HCT116 (cell line): Measurements from ENCODE around the gene EHBP1. TPM values are rescaled to one million over a fixed set of nuclear protein-coding genes. Genes with fewer than 3 reads are reported as not detected.

Source experiments
- ATAC-seq: fragments of 200-7000 bp; cut with Tn5 transposase; 2 replicates; pipeline ENCODE4 v1.9.1; 2020; ENCODE audit warnings: mild to moderate bottlenecking, moderate library complexity
- BruUV-seq: library from RNA; stranded (reverse); fragments of 400-500 nt; replicated peaks from 2 replicates; lab custom pipeline; 2021; lab: Mats Ljungman, UMichigan
- CTCF ChIA-PET: fragments of 300-600 bp; sonication (Branson Sonifier 250); formaldehyde crosslinking; loops from one replicate; lab custom pipeline; 2021; ENCODE audit warnings: antibody characterized with exemption; lab: Charles Lee
- POLR2A ChIA-PET: fragments of 300-600, 350-600 bp; sonication (Branson Sonifier 250); formaldehyde crosslinking; loops from one replicate; lab custom pipeline; 2021; ENCODE audit warnings: antibody characterized with exemption; lab: Charles Lee
- RAD21 ChIA-PET, 2 experiments: fragments of 300-600 bp; sonication (Branson Sonifier 250); formaldehyde crosslinking; loops; one replicate each; lab custom pipeline; 2023; ENCODE audit warnings: low total read pairs in 2 of 2; ENCODE audit not compliant: uncharacterized antibody in 2 of 2, unreplicated experiment in 2 of 2, low non-redundant PET in 1 of 2; lab: Charles Lee
- DNase-seq: peaks from one replicate; pipeline ENCODE4 v3.0.0-alpha.2; 2010; ENCODE audit warnings: low read depth, low spot score
- H2AFZ ChIP-seq: fragments of 200-600 bp; shearing (Covaris generic), sonication (generic); 2 replicates; pipeline ENCODE4 v1.6.1; 2017; ENCODE audit warnings: low read depth, mixed run types, mixed read lengths, antibody characterized with exemption, low read length; ENCODE audit not compliant: poor library complexity, severe bottlenecking
- H3K27ac ChIP-seq: 2 replicates; pipeline ENCODE4 v1.5.1; 2012; ENCODE audit warnings: low read depth, low read length
- H3K27me3 ChIP-seq: fragments of 200-600 bp; sonication (generic); 2 replicates; pipeline ENCODE4 v1.6.1; 2016; ENCODE audit warnings: mixed run types, low read length, mixed read lengths; ENCODE audit not compliant: insufficient read depth
- H3K36me3 ChIP-seq, 2 experiments: fragments of 200-500 bp in 1 of 2; fragments of 200-600 bp in 1 of 2; sonication (Bioruptor generic) in 1 of 2; sonication (generic) in 1 of 2; 2 replicates each; pipeline versions ENCODE4 v1.5.1 to v1.6.1; 2014 to 2016; ENCODE audit warnings: low read length in 2 of 2, inconsistent platforms in 1 of 2, mixed read lengths in 1 of 2, mixed run types in 1 of 2; ENCODE audit not compliant: insufficient read depth in 2 of 2, control insufficient read depth in 1 of 2
- H3K4me1 ChIP-seq, 2 experiments: fragments of 200-600 bp in 1 of 2; sonication (generic) in 1 of 2; 2 replicates each; pipeline versions ENCODE4 v1.5.1 to v1.6.1; 2012 to 2017; ENCODE audit warnings: low read length in 2 of 2, inconsistent platforms in 1 of 2, mild to moderate bottlenecking in 1 of 2, mixed read lengths in 1 of 2, mixed run types in 1 of 2, moderate library complexity in 1 of 2; ENCODE audit not compliant: insufficient read depth in 2 of 2, control insufficient read depth in 1 of 2
- H3K4me2 ChIP-seq: fragments of 200-600 bp; sonication (generic); 2 replicates; pipeline ENCODE4 v1.6.1; 2017; ENCODE audit warnings: mixed run types, low read length, mixed read lengths
- H3K4me3 ChIP-seq, 2 experiments: fragments of 200-600 bp in 1 of 2; sonication (generic) in 1 of 2; replicated peaks in 1 of 2; 2 replicates each; pipeline ENCODE4 v1.5.1; 2011 to 2016; ENCODE audit warnings: low read length in 2 of 2, control low read depth in 1 of 2, low read depth in 1 of 2, mild to moderate bottlenecking in 1 of 2, mixed read lengths in 1 of 2, mixed run types in 1 of 2
- H3K79me2 ChIP-seq: fragments of 200-600 bp; sonication (generic); 2 replicates; pipeline ENCODE4 v1.6.1; 2017; ENCODE audit warnings: mild to moderate bottlenecking, mixed run types, low read length, moderate library complexity, mixed read lengths; ENCODE audit not compliant: insufficient read depth
- H3K9ac ChIP-seq: fragments of 200-600 bp; sonication (generic); 2 replicates; pipeline ENCODE4 v1.6.1; 2016; ENCODE audit warnings: low read length, mixed read lengths
- H3K9me2 ChIP-seq: fragments of 200-600 bp; sonication (generic), shearing (Covaris generic); 2 replicates; pipeline ENCODE4 v1.6.1; 2017; ENCODE audit warnings: mixed run types, mild to moderate bottlenecking, moderate library complexity; ENCODE audit not compliant: insufficient read depth
- H3K9me3 ChIP-seq, 2 experiments: fragments of 200-500 bp in 1 of 2; fragments of 200-600 bp in 1 of 2; sonication (Bioruptor generic) in 1 of 2; sonication (generic) in 1 of 2; 2 replicates each; pipeline ENCODE4 v1.6.1; 2014 to 2017; ENCODE audit warnings: low read length in 2 of 2, mixed read lengths in 2 of 2, inconsistent platforms in 1 of 2, low read depth in 1 of 2, mild to moderate bottlenecking in 1 of 2, mixed run types in 1 of 2, moderate library complexity in 1 of 2; ENCODE audit not compliant: control insufficient read depth in 1 of 2, insufficient read depth in 1 of 2
- H4K20me1 ChIP-seq: fragments of 200-600 bp; sonication (generic), shearing (Covaris generic); 2 replicates; pipeline ENCODE4 v1.6.1; 2017; ENCODE audit warnings: mixed run types, mild to moderate bottlenecking, moderate library complexity; ENCODE audit not compliant: insufficient read depth
- CBX3 ChIP-seq: IDR thresholded peaks from 2 replicates; pipeline ENCODE4 v1.6.1; 2012; ENCODE audit warnings: low read depth
- CEBPB ChIP-seq: IDR thresholded peaks from 2 replicates; pipeline ENCODE4 v1.6.1; 2012; ENCODE audit warnings: low read depth
- EGR1 ChIP-seq: IDR thresholded peaks from 2 replicates; pipeline ENCODE4 v1.6.1; 2012; ENCODE audit warnings: low read depth
- ELF1 ChIP-seq: IDR thresholded peaks from 2 replicates; pipeline ENCODE4 v1.6.1; 2012; ENCODE audit warnings: low read depth, borderline replicate concordance
- EZH2 ChIP-seq: fragments of 200-600 bp; sonication (generic); IDR thresholded peaks from 2 replicates; pipeline ENCODE4 v1.6.1; 2017; ENCODE audit warnings: antibody characterized with exemption, mixed run types
- EZH2phosphoT487 ChIP-seq: fragments of 200-600 bp; IDR thresholded peaks from 2 replicates; pipeline ENCODE4 v1.6.1; 2018; ENCODE audit warnings: antibody characterized with exemption, borderline replicate concordance
- FOSL1 ChIP-seq: IDR thresholded peaks from 2 replicates; pipeline ENCODE4 v1.6.1; 2012; ENCODE audit warnings: low read depth
- JUND ChIP-seq: IDR thresholded peaks from 2 replicates; pipeline ENCODE4 v1.6.1; 2012
- MAX ChIP-seq: IDR thresholded peaks from 2 replicates; pipeline ENCODE4 v1.6.1; 2012
- POLR2A ChIP-seq: IDR thresholded peaks from 2 replicates; pipeline ENCODE4 v1.7.0; 2011; ENCODE audit warnings: borderline replicate concordance; ENCODE audit not compliant: insufficient read depth, insufficient read length; ENCODE audit errors: extremely low read depth
- POLR2AphosphoS5 ChIP-seq: IDR thresholded peaks from 2 replicates; pipeline ENCODE4 v1.6.1; 2011; ENCODE audit warnings: mild to moderate bottlenecking, low read depth, low read length, moderate library complexity
- RAD21 ChIP-seq: IDR thresholded peaks from 2 replicates; pipeline ENCODE4 v1.6.1; 2012; ENCODE audit warnings: low read depth, mild to moderate bottlenecking
- REST ChIP-seq: IDR thresholded peaks from 2 replicates; pipeline ENCODE4 v1.6.1; 2012; ENCODE audit warnings: low read depth
- SP1 ChIP-seq: IDR thresholded peaks from 2 replicates; pipeline ENCODE4 v1.6.1; 2012; ENCODE audit warnings: low read depth
- SRF ChIP-seq: IDR thresholded peaks from 2 replicates; pipeline ENCODE4 v1.6.1; 2012; ENCODE audit warnings: low read depth
- TCF7L2 ChIP-seq: IDR thresholded peaks from 2 replicates; pipeline ENCODE4 v1.7.0; 2011; ENCODE audit warnings: borderline replicate concordance, inconsistent platforms; ENCODE audit not compliant: insufficient read depth, insufficient read length; ENCODE audit errors: extremely low read depth
- YY1 ChIP-seq: IDR thresholded peaks from 2 replicates; pipeline ENCODE4 v1.6.1; 2011; ENCODE audit warnings: low read length, low read depth, moderate library complexity, mild to moderate bottlenecking; ENCODE audit not compliant: insufficient replicate concordance; ENCODE audit errors: extremely low read depth
- ZFX ChIP-seq: fragments of 450-650 bp; IDR thresholded peaks from 2 replicates; pipeline ENCODE4 v1.6.1; 2017
- intact Hi-C: fragments of 100-400 bp; cut with micrococcal nuclease; formaldehyde crosslinking; loops from 2 replicates; pipeline ENCODE4 v1.10.0; 2022
- total RNA-seq: library from RNA; stranded (reverse); gene quantifications from one replicate; pipeline ENCODE4 v1.2.1, GENCODE V29; 2021; ENCODE audit not compliant: unreplicated experiment
- TF ChIP-seq, protein P1 (sequence below), 3 experiments: fragments of 200-600 bp in 1 of 3; sonication (generic) in 1 of 3; IDR thresholded peaks in 2 of 3; conservative IDR thresholded peaks in 1 of 3; 2 replicates each; pipeline ENCODE4 v1.5.1; 2012 to 2017; ENCODE audit warnings: low read depth in 2 of 3, low read length in 2 of 3, antibody characterized with exemption in 1 of 3, borderline replicate concordance in 1 of 3, control low read depth in 1 of 3, mild to moderate bottlenecking in 1 of 3, mixed read lengths in 1 of 3, mixed run types in 1 of 3, moderate library complexity in 1 of 3; ENCODE audit not compliant: insufficient read depth in 1 of 3
- TF ChIP-seq, protein P2 (sequence below): IDR thresholded peaks from 2 replicates; pipeline ENCODE4 v1.6.1; 2011; ENCODE audit warnings: mild to moderate bottlenecking, low read length, moderate library complexity; ENCODE audit not compliant: insufficient replicate concordance; ENCODE audit errors: extremely low read depth

Gene EHBP1
- total RNA-seq, 1 experiment from 2014 or later: 89.9 TPM

GRCh38 chr2:63060472-63060991 is 355.0 kb downstream of the EHBP1 start:
- POLR2A ChIA-PET: no interaction called here
- Histone ChIP-seq H3K27me3 (no peaks in the 10 kb centered on the region), H3K9me3 (no peaks in the 10 kb centered on the region), H3K4me1 (no peaks in the 10 kb centered on the region), H3K4me3 (no peak overlapping the region), H3K9ac (no peak overlapping the region), H3K36me3 (peaks cover 0 to 15% of the 10 kb centered on the region in 2 experiments; a peak in 2 of 4 replicates), H3K79me2 (no peaks in the 10 kb centered on the region), H3K4me2 (no peak overlapping the region), H3K9me2 (no peaks in the 10 kb centered on the region), H4K20me1 (no peaks in the 10 kb centered on the region), H3K27ac (no peak overlapping the region), H2AFZ (no peak overlapping the region)
- no peak for DNase-seq
- RAD21 ChIA-PET: no interaction called here
- TF ChIP-seq CBX3 (no peak), REST (no peak), POLR2AphosphoS5 (no peak), CEBPB (no peak), YY1 (no peak), JUND (no peak), EGR1 (no peak), EZH2 (no peak), MAX (no peak), ELF1 (no peak), POLR2A (no peak), TCF7L2 (no peak), FOSL1 (no peak), ZFX (no peak), RAD21 (no peak), SRF (no peak), SP1 (no peak), EZH2phosphoT487 (no peak)
- TF ChIP-seq, protein P1, sequence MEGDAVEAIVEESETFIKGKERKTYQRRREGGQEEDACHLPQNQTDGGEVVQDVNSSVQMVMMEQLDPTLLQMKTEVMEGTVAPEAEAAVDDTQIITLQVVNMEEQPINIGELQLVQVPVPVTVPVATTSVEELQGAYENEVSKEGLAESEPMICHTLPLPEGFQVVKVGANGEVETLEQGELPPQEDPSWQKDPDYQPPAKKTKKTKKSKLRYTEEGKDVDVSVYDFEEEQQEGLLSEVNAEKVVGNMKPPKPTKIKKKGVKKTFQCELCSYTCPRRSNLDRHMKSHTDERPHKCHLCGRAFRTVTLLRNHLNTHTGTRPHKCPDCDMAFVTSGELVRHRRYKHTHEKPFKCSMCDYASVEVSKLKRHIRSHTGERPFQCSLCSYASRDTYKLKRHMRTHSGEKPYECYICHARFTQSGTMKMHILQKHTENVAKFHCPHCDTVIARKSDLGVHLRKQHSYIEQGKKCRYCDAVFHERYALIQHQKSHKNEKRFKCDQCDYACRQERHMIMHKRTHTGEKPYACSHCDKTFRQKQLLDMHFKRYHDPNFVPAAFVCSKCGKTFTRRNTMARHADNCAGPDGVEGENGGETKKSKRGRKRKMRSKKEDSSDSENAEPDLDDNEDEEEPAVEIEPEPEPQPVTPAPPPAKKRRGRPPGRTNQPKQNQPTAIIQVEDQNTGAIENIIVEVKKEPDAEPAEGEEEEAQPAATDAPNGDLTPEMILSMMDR (IDR thresholded peaks at IDR 0.05 in 2 of 3, conservative IDR thresholded peaks at IDR 0.05 in 1 of 3; ENCODE audit: borderline replicate concordance in 1 of 3, insufficient read depth in 1 of 3, low read depth in 2 of 3, low read length in 2 of 3): no peak
- TF ChIP-seq, protein P2, sequence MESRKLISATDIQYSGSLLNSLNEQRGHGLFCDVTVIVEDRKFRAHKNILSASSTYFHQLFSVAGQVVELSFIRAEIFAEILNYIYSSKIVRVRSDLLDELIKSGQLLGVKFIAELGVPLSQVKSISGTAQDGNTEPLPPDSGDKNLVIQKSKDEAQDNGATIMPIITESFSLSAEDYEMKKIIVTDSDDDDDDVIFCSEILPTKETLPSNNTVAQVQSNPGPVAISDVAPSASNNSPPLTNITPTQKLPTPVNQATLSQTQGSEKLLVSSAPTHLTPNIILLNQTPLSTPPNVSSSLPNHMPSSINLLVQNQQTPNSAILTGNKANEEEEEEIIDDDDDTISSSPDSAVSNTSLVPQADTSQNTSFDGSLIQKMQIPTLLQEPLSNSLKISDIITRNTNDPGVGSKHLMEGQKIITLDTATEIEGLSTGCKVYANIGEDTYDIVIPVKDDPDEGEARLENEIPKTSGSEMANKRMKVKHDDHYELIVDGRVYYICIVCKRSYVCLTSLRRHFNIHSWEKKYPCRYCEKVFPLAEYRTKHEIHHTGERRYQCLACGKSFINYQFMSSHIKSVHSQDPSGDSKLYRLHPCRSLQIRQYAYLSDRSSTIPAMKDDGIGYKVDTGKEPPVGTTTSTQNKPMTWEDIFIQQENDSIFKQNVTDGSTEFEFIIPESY: no peak
- ATAC-seq: no peak
- intact Hi-C loops: no loop called here
- BruUV-seq: no TSS peak
- CTCF ChIA-PET: no interaction called here
